ENCODE data around the gene TNS3. TPM values are rescaled to one million over a fixed set of nuclear protein-coding genes. Genes with fewer than 3 reads are reported as not detected.

TNS3 gene
- total RNA-seq (2022; extraction: Qiagen RNA extraction; ENCODE audit: low read depth), result 70.9 to 83.2 TPM (median 79.9 TPM) in 5 replicates

DNA sequence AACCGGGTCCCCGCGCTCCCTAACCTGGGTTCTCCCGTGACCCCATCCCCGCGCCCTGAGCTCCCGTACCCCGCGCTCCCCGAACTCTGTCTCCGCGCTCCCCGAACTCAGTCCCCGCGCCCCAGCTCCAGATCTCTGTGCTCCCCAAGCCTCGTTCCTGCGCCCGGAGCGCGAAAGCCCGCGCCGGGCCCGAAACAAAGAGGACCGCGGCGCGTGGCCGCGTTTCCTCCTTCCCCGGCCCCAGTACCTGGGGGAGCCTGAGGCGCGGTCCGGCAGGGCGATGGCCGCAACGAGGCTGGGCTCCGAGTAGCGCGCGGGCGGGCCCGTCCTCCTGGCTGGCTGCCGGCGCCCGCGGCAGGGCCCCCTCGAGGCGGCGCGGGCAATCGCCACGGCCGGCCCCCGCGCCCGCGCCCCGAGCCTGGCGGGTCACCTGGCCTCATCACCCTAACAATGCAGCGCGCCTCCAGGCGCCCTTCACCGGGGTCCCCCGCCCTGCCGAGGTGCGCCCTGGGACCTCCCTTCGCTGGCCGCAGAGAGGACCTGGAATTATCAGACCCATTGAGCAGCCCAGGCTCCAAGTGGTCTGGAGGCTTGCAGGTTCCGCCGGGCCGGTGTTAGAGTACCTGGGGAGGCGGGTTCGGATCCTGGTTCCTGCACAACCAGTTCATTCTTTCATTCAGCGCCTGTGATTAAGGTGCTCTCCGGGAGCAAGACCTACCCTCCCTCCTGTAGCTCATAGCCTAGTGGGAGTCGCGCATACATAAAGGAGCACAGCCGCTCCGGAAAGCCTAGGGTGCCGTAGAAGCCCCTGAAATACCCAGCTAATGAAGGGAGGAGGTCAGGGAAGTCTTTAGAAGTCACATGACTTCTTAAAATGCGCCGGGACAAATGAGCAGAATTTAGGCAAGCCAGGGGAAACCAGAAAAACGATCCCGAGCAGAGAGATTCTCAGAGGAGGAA is at the start of gene TNS3:
Gene TNS3 (minus strand): TSS at position 308 of the 960 bp plus-strand sequence. CDS start 142,475 bp downstream, outside the sequence.

All from A549 treated with RU486 at 1 μM for 4 hours (cell line).